Kidney glomerular epithelial cell (primary cell): Measurements from ENCODE around the gene MEIS1.

Experiments used
- DNase-seq: peaks from one replicate; lab custom pipeline; 2025; lab: John Stamatoyannopoulos, UW

Gene MEIS1

DNA sequence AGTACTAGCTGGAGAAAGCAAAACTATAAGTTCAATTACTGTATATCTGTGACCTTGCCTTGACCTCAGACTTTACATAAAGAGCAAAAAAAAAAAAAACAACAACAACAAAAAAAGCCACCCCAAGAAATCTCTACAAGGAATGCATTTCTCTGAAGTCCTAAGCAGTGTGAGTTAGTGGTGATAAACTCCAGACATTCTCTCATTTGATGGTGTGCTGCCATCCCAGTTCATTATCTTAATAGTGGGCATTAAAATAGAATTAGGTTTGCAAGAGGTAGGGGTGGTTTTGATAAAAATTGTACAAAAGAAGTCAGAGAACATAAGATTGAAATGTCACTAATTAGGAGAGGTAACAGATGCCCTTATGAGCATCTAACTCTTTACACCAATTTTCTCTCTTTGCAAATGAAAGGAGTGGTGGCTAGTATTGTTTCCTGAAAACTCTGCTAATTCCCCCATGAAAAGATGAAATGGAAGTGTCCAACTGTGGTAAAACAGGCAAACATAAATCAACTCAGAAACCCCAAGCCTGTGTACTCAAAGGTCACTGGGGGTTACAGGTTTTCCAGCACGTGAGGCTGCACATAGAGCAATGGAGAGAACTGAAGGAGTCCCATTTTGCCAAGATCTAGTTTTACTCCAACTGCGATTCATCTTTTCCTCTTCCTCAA lies 131.9 kb downstream of the MEIS1 start:
- DNase-seq = no peak

DNA sequence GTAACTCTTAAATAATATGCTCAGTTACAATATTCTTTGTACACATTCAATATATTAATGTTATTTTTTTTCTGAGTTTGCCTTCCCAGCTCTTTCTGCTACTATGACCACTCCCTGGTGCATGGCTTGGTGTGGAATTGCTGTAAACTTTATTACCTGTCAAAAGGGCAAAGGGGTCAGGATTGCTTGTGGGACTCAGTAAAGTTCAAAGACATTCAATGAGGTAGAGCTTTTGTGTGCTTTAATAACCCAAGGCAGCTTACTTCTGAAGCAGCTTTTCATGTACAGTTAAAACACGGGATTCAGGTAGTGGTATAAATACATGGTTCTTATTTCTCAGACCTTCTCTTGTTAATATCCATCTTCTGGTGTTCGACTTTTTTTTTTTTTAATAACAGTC lies 132.8 kb downstream of the MEIS1 start:
- no peak for DNase-seq

DNA sequence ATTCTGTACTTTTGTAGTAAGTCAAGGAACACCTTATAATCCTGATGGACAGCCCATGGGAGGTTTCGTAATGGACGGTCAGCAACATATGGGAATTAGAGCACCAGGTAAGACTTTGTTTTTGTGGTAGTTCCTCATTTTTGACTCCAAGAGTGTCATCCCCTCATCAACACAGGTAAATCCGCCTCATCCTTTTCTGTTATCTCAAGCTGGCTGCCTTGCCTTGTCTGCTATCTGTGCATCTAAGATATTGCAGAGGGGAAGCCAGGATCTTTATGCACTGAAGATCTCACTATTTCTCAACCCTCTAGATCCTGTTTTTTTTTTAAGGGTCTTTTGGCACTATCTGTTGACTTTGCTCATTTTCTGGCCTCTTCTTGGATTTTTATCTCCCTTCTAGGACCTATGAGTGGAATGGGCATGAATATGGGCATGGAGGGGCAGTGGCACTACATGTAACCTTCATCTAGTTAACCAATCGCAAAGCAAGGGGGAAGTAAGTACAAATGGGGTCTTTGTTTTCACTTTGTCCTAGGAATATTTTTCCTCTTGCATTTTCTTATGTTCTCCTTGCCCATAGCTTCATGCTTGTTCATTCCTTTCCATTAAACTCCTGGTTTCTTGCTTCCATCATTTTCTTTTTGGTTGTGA lies 133.8 kb downstream of the MEIS1 start:
- no peak for DNase-seq

DNA sequence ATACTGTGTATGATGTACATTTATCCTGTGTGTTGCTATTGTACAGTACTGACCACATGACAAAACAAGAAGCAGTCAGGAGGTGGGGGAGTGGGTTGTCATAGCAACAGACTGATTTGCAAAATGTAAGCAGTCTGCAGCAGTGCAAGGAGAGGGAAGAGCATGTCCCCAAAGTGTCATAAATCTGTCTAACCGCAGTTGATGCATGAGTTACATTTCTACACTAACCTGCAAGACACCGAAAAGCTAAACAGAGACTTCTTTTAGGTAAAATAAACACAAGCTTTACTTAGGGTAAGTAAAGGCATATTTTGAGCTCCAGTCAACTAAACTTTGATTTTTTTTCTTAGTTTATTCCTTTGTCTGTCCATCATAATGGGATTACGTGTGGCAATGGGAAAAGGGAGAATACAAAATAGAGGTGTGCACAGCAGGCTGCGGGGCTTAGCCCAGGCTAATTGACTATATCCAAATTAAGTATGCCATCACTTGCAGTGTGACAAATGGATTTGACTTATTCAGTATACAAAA lies 134.5 kb downstream of the MEIS1 start:
- DNase-seq = peak; percentile 81

DNA sequence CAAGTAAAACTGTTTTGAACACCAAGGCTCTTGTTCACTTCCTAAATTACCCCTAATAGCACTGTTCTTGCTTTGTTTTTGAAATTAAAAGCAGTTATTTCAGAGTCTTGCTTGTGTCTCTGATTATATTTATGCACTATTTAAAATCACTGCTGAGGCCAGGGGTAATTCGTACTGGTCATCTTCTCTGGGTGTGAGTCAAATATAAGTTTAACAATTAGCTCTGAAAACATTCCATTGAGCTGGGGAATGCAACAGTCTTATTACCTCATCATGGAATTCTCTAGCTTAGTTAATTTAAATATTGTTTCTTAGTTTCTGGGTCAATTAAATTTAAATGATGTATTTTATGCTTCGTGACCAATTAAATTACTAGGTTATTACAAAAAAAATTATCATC lies 135.0 kb downstream of the MEIS1 start:
- DNase-seq = peak; percentile 80

DNA sequence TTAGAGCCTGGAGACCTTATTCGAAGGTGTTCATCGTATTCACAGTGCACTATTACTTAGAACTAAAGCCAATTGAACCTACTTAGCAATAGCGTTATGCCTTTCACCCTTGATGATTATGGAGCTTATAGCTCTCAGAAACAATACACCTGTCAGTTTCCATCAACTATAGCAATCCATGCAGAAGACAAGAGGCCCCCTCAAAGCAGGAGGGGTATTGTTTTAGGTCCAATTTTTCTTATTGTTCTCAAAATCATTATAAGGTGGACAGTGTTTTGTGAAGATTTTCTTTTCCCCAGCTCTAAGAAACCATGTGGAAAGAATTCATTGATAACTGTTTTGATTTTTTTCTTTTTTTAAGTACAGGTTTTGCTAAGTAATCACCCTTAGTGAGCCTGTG lies 135.5 kb downstream of the MEIS1 start:
- DNase-seq = no peak

DNA sequence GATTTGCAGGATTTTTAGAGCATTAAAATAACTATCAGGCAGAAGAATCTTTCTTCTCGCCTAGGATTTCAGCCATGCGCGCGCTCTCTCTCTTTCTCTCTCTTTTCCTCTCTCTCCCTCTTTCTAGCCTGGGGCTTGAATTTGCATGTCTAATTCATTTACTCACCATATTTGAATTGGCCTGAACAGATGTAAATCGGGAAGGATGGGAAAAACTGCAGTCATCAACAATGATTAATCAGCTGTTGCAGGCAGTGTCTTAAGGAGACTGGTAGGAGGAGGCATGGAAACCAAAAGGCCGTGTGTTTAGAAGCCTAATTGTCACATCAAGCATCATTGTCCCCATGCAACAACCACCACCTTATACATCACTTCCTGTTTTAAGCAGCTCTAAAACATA lies 137.0 kb downstream of the MEIS1 start:
- DNase-seq = no peak

DNA sequence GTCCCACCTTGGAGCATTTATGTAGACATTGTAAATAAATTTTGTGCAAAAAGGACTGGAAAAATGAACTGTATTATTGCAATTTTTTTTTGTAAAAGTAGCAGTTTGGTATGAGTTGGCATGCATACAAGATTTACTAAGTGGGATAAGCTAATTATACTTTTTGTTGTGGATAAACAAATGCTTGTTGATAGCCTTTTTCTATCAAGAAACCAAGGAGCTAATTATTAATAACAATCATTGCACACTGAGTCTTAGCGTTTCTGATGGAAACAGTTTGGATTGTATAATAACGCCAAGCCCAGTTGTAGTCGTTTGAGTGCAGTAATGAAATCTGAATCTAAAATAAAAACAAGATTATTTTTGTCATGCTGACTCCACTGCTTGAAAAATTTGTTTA lies 137.5 kb downstream of the MEIS1 start:
- DNase-seq = no peak

DNA sequence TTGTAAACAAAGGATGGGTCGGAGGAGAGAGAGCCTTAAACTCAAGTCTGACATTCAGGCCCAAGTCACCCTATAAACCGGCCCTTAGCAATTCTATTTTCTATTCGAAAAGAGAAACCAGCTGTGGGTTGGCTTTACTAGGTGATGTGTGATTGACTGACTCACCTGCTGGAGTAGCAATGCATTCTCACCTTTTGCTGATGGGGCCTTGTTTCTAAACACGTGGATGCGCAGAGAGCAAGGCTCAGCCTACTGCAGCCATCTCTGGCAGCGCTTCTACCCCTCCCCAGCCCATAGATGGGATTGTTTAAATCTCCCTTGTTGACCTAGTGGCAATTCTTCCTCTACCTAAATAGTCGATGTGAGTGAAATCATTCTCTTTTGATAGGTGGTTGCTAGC lies 138.5 kb downstream of the MEIS1 start:
- no peak for DNase-seq

DNA sequence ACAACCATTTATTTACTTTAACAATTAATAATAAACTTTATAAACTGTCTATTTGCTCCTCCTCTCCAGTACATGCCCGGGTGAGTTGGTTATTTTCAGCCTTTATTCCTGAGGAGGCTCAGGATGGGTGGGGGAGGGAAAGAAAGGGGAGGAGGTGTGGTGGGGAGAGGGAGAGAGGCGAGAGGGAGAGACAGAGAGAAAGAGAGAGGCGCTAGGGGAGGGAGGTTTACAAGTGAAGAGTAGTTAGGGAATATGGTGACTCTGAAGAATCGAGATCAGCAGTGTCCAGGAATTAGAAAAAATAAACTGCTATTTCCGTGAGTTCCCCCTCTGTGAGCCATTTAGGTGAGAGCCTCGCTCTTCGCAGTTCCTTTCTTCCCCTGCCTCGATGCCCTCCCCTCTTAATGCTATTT lies 138.9 kb downstream of the MEIS1 start:
- DNase-seq = peak; percentile 84

DNA sequence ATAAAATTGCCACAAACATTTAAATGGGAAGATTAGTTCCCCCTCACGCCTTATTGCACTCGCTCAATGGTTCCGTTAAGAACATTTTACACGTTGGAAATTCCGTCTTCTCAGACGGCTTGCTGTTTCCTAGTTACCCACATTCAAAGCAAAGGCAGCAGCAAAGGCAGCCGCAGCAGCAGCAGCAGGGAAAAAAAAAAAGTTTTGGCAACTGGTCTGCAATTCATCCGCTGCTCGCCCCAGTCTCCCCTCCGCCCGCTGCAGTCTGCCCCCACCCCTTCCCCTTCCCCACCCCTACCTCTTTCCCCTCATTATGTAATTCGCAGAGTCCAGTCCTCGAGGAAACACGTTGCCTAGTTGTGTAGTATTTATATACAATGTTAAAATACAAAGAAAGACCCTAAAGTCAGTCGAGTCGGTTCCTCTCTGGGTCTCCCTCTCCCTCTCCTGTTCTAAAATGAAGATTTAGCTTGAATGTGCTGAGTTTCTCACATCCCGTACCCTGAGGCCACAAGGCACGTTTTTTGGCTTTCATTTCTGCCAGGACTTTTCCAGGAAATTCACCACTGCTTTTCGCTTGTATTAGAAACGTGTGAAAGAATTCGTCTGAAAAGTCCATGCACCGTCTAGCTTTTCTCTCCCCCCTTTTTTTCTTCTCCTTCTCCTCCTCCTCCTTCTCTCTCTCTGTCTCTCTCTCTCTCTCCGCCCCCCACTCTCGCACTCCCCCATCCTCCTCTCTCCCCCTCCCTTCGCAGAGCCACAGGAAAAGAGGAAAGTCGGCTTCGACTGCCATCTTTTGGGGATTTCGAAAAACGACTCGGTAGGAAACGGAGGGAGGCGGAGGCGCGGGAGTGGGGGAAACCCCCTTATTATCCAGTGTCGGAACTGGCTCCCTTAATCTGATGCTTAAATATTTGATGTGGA lies 140.0 kb downstream of the MEIS1 start:
- peak; percentile 77 for DNase-seq

DNA sequence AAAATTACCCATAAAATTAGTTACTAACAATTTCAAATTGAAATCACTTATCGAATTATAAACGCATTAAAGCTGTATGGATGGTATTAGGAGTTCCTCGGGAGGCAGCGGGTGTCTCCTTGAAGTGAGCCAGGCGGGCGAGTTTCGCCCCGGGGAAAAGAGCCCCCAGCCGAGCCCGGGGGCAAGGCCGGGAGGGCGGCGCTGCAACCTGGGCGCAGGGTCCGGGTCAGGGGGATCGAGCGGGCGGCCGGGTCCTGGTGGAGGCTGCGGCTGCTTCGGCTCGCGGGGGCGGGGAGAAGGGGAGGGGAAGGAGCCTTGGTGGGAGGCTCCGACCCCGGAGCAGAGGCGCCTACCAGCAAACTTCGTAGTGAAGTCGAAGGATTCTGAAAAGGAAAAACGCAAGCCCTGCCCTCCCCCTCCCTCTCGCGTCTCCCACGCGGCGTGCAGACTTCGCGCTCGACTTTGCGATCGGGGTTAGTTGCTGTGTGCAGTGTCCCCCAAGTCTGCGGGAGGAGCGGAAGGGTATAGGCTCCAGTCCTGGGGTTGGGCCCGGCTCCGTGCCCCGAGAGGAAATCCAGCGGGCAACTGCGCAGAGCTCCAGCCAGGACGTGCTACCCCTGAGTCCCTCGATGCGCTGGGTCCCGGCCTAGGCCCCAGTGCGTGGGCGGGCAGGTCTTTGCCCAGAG lies 140.8 kb downstream of the MEIS1 start:
- no peak for DNase-seq

DNA sequence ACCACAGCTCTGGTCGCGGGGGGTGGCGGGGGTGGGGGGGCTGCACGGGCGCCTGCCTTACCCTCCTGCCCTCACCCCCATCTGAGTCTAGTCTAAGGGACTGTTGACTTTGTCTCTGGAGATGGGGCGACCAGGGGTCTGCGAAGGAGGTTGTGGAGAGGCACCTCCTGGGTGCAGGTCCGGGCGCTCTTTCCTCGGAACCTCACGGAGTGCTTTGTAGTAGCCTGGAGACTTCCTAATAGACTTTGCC lies 141.3 kb downstream of the MEIS1 start:
- DNase-seq = no peak

DNA sequence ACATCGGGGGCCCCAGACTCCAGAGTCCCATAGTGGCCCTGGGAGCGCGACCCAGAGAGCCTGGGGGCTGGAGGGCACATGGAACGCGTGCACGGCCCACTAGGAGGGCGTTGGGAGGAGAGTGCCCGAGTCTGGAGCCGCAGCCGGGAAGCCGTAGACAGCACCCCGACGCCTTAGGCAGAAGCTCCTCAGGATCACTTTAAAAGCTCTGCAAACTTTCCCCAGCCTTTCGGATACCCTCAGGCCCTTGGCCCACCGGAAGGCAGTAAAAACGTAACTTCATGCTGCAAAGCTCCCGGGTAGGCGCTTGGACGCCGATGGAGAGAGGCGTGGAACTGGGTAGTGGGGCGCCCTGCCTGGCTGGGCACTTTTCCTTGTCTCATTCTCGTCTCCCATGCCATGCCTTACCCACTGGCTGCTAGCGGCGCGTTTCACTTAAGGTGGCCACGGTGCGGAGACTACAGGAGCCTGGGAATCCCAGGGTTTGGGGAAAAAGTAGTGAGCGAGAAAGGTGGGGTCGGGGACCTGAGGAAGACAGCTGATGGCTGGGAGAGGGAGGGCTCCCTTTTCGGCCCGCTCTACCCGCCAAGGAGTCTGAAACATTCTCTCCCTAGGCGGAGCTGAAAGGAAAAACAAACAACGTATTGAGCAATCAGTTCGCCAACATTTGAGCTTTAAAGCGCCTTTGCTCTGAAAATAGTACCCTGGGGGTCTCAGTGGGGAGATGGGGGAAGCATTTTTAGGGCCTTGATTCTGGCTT lies 141.8 kb downstream of the MEIS1 start:
- DNase-seq = no peak

DNA sequence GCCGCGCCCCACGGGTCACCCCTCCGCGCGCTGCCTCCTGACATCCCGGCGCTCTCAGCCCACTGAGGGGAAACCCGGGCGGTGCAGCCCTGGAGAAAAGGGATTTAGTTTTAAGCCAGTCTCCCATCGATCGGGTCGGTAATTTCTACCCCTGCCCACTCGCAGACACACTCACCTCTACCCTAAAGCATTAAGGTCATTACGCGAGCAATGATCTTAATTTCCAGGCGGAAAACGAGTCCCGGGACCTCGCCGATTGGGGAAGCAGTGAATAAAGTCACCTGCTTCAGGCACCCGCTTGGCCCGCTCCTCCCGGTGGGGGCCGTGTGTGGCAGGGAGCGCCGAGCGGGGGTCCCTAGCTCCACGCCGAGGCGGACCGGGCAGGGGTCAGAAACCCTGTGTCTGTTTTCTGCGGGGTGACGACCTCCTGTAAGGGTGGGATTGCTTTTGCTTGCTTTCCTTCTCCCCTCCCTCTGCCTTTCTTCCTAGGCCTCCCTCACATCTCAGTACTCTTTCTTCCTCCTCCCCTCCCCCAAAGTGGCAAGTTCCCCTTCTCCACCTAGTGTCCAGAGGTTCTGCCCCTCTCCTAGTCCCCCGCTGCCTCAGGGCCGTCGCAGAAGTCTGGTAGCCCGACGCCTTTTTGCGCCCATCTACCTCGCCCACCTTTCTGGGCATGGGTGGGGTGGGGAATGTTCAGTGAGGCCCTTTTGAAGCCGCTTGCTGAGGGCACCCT lies 142.6 kb downstream of the MEIS1 start:
- no peak for DNase-seq

DNA sequence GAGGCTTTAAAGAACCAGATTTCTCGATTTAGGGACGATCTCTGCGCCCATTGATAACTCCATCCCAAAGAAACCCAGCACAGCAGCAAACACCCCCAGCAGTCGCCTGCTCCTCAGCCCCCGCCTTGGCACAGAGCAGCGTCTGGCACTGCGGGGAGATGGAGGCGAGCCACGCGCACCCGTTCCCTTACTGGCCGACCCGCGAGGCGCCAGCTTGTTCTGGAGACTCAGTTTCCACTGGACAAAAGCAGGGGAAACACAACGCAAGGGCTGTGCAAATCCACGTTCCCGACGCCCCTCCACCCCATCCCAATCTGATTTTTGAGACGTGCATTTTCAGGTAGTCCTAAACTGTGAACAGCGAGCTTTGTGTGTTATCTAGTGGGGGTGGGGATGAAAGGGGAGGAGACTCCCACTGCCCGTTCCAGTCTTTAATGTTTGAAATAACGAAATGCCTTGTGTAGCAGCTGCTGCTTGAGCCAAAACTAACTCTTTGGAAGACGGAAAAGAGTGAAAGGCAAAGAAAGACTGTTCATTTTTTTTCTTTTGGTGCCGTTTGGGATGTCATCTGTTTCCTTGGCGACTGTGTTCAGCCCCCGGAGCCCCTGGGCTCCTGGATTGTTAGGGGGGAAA lies 143.2 kb downstream of the MEIS1 start:
- no peak for DNase-seq

DNA sequence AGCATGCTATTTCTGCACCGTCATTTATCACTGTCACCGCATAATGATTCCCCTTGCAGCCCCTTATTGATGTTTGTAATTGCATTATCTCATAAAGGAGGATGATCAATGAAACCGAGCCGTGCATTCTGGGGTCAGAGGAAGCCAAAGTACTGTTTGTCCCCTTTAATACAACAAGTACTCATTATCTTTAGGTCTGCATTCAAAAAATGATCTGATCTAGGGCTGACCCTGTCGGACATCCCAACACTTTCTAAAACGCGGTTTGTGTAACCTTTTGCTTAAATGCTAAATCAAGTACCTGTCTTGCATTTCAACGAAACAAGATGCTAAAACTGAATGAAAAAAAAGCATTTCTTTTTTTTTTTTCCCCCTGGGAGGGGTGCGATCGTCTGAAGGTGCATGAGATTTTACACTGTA lies 143.8 kb downstream of the MEIS1 start:
- DNase-seq = no peak

DNA sequence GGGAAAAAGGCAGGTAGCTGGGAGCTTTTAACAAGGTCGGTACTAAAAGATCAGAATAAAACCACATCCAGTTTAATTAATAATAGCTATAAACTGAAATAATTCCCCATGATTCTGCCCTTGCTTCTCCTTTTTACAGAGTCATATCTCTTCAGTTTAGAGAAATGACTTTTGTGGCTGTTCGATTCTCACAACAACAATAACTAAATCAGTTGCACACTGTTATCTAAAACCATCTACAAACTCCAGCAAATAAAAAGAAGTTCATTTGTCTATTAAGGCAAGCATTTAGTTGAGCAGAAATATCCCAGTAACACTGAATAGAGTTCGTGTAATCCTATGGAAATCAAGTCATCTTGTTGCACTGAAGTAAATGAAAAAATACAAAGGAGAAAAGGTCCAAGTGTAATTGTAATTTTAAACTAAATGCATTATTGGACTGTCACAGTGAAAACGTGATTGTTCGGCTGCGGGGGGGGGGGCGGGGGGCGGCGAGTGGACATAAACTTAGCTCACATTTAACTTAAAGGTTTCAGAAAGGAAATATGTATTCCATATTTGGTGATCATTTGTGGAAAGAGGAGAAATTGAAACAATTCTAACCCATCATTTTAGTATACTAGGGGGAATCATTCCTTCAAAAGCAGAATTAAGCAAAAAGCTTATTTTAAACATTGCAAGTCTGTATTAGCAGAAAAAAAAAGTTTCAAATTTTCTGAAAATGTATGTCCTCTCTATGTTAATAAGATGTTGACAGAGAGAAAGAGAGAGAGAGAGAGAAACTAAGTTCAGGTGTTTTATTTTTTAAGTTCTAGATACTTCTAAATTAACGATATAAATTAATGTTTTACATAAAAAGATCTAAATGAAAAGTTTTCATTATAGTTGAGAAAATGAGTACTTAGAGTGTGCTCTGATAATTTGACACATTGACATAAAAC lies 144.5 kb downstream of the MEIS1 start:
- DNase-seq = no peak
